NB4 (cell line): ENCODE measurements around the gene SH3D19.

Source experiments
- CTCF ChIP-seq: IDR thresholded peaks from one replicate; pipeline ENCODE4 v1.5.1; 2012; ENCODE audit warnings: low read depth, low read length
- POLR2A ChIP-seq: IDR thresholded peaks from 2 replicates; pipeline ENCODE4 v1.6.1; 2011; ENCODE audit warnings: mild to moderate bottlenecking; ENCODE audit not compliant: insufficient read length; ENCODE audit errors: extremely low read depth
- TF ChIP-seq, protein P1 (sequence below): IDR thresholded peaks from 2 replicates; pipeline ENCODE4 v1.6.1; 2011; ENCODE audit warnings: low read depth, low read length

- TF ChIP-seq CTCF, result no peak
- TF ChIP-seq, protein P1, sequence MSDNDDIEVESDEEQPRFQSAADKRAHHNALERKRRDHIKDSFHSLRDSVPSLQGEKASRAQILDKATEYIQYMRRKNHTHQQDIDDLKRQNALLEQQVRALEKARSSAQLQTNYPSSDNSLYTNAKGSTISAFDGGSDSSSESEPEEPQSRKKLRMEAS, result no peak
- TF ChIP-seq POLR2A, result no peak
These were observed 21.2 kb downstream of the SH3D19 start for GRCh38 chr4:151304226-151304625.
